Measurements from ENCODE around the gene SLCO3A1.

SLCO3A1 gene

DNA sequence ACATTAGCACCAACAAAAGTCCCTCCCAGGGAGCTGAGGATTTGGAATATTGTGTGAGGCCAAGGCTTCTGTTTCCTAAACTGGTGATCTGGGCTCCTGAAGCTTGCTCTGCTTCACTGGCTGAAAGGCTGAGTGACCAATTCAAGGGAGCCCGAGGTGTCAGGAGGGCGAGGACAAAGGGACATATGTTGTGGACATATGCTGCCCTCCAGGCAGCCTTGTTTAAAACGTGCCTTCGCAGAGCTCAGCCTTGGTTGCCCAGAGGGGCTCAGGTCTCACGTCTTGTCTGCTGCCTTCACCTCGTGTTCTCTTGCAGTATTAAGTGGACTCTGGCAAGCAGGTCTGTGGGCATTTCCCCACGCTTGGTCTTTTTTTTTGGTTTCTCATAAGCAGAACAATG lies 7.0 kb downstream of the SLCO3A1 start:
- no peak for DNase-seq (ENCODE audit: low read depth in 4 of 4, low spot score in 1 of 4)

DNA sequence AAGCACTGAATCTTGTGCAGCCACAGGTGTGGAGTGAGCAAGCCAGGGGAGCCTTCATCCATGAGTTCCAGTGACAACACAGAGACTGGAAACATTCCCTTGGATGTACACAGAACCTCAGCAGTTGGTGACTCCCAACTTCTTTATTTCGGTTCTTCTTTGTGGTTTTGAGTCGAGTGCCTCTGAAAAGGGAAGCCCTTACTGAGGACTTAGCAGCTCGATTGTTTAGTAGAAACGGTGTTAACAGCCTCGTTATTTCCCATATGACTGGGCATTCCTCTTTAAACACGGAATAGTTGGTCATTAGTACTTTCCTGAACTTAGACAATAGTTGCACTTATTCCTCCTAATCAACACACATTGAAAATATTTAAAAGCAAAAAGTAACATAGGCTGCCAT lies 7.7 kb downstream of the SLCO3A1 start:
- no peak for DNase-seq (ENCODE audit: low read depth in 4 of 4, low spot score in 1 of 4)

DNA sequence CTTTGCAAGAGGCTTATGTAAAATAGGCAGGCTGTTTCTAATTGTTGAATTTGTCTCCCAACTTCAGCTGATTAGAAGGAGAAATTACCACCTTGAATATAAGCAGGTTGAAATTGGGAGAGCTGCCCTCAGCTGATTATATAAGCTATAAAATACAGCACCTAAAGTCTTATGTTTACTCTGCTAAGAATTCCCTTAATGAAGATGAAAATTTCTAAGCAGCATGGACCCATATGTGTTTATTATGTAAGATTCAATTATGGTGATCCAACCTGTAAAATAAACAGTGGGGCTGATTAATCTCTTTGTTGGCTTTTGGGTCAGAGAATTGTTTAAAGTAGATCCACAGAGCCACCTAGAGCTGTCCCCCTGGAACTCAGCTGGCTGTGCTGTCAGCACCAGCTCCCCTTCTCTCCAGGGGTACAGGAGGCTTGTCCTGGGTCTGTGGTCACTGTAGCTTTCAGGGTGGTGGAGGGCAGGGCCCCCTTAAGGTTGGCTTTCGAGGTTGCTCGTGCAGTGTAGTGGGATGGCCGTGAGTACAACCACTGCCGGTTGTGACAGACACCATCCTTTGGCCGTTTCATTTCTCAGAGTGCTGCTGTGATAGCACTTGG lies 9.5 kb downstream of the SLCO3A1 start:
- DNase-seq (ENCODE audit: low read depth in 4 of 4, low spot score in 1 of 4) = no peak

DNA sequence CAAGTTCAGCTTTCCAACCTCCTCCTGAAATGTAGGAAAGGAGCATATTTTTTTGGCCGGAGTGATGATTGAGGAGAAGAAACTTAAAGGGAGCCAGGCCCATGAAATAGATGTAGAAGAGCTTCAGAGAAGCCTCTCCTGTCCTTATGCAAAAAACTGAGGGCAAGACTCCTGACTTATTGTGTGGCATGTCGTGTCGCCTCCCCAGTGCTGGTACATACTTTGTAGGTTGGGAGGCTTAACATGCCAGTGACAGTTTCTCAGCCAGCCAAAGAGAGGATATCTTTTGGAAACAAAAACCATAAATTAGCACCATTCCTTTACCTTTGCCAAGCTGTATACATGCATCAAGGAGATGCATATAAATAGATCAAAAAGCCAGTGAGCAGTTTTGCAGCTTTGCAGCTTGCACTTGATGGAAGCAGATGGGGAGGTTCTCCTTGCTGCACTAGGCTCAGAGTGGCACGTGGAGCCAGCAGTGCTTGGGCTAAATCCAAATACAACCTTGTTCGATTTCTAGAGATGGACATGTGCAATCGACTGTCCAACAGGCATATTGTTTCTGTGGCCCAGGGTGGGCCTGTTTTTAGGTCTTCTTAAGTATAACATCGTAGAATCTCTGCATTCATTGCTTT lies 10.2 kb downstream of the SLCO3A1 start:
- DNase-seq (ENCODE audit: low read depth in 4 of 4, low spot score in 1 of 4) = no peak

DNA sequence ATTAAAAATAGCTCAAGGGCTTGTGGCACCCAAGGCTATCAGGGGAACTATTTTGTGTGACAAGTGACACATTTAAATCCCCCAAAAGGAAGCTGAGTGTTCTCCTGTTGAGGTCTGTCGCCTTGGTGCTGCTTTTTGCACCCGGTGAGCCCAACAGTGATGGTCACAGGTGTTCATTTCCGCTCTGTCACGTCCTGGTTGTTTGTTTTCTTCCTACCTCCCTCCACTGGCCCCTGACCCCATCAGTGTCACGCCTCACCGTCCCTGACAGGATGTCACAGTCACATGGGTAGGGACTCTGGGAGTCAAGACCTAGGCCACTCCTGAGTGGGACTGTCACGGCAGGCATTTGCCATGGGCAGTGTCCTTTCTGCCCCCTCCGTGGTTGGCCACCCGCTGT lies 11.2 kb downstream of the SLCO3A1 start:
- no peak for DNase-seq (ENCODE audit: low read depth in 4 of 4, low spot score in 1 of 4)

DNA sequence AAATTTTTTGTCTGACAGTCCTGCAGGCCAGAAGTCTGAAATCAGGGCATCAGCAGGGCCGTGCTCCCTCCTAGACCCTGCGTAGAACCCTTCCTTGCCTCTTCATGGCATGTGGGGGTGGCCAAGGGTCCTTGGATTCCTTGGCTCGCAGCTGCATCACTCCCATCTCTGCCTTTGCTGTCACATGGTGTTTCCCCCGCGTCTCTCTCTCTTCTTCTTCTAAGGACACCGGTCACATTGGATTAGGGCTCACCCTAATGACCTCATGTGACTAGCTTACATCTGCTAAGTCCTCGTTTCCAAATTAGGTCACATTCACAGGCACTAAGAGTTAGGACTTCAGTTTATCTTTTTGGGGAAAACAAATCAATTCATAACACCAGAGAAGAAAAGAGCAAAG lies 12.0 kb downstream of the SLCO3A1 start:
- no peak for DNase-seq (ENCODE audit: low read depth in 4 of 4, low spot score in 1 of 4)

DNA sequence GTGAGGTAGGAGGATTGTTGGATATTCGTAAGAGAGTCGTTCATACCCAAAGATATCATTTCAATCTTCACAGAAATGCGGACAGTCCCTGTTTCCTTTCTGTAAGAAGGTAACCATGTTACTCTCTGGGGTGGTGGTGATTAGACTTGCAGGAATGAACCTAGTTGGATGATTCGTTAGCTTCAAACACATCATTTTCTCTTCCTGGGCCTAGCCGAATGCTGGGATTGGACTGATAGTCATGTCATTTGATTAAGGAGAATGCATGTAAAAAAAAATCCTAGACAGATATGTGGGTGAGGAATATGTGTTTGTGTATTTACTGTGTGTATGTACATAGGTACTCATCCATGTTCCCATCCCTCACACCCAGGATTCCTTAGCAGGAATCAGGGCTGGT lies 12.4 kb downstream of the SLCO3A1 start:
- DNase-seq (ENCODE audit: low read depth in 4 of 4, low spot score in 1 of 4) = no peak

DNA sequence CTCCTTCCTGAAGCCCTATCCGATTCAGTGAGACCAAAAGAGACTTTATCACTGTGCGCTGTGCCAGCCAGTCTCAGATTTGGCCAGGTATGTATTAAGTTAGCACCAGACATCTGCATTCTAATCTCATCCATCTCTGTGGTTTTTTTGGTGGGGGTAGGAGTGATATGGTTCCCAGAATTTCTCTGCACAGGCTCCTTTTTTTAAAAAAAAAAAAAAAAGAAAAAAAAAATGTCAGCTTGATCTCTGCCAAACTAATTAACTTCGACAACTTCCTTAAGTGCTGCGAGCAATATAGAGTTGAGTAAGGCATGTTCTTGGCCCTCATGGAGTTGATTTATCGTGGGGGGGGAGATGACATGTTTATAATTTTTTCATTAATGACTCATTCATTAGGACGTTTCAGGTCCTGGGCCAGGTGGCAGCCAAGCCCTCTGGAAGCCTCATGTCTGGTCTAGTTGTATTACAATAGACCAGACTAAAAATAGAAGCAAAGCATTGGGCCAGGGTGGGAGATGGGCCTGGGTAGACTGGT lies 12.9 kb downstream of the SLCO3A1 start:
- no peak for DNase-seq (ENCODE audit: low read depth in 4 of 4, low spot score in 1 of 4)

DNA sequence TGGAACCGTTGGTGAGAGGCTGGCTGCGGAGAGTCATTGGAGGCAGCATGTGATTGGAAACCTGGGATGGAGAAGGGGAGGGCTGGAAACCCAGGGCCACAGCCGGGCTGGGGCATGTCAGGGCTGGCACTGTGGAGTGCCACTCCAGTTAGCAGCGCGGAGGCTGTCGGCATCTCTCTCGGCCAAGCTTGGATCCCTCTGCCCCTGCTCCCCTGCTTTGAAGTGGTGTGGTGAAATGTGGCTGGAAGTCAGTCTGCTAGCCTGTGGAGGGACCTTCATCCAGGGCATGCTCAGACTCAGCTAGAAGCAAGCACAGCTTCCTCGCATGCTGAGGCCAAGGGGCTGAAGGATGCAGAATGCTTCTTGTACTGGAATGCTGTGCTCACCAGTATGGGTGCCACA lies 13.5 kb downstream of the SLCO3A1 start:
- DNase-seq (ENCODE audit: low read depth in 4 of 4, low spot score in 1 of 4) = no peak

DNA sequence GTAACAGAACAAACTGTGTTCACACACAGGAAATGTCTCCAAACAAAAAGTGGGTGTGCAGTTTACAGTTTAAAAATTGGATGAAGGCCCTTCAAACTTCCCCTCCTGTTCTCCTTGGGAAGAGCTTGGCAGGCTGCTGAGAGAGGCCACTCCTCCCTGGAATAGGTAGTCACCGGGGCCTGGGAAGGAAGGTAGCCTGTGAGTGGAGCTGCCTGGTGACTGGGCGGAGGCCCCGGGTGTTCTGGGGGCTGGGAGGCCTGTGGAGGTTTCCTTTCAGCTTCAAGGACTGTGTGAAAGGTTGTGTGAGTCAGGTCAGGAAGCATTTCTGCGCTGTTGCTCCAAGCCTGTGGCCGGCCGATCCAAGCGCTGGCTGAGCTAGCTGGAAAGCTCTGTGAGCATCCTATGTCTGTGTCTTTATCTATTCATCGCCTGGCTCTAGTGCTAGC lies 14.1 kb downstream of the SLCO3A1 start:
- no peak for DNase-seq (ENCODE audit: low read depth in 4 of 4, low spot score in 1 of 4)

DNA sequence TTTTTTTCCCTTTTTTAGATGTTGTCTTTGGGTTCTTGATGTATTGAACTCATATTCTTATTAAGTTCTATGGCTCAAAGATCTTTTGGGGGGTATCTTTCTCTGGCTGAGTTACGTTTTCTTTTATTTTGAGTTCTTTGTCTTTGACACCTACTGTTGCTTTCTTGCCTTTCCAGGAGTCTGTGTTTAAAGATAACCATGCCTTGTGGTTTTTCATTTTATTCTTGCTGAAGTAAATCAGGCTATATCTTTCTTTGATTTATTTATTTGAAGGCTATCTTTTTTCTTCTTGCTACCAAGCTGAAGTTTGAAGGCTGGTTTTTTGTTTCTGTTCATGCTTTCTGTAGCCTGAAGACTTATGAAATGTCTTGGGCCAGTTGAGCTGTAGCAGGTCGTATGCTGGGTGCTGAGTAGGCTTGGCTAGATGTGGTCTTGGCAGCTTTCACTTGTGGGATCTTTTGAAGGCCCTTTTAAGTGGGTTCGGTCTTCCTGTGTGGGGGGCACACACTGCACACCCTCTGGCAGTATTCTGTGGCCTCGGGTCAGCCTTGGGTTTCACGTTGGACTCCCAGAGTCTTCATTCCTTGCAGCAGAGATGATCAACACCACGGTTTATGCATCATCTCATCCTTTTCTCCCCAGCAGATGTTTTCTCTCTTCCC lies 17.5 kb downstream of the SLCO3A1 start:
- DNase-seq (ENCODE audit: low read depth in 4 of 4, low spot score in 1 of 4) = no peak

DNA sequence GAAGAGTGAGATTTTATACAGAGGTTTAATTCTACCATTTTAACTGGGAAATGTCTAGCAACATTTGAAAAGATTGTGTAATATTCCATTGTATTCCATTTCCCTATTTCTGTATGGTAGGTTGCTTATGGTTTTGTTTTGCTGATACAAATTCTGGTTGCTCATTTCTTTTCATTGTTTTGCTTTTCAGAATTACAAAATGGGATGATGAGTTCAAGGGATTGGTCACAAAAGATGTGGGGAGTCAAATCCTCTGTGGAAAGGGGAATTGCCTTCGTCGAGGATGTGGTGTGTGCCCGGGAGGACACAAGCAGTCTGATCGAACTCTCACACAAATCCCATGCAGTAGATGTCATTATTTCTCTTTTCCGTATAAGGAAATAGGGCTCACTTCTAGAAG lies 18.3 kb downstream of the SLCO3A1 start:
- DNase-seq (ENCODE audit: low read depth in 4 of 4, low spot score in 1 of 4) = no peak

DNA sequence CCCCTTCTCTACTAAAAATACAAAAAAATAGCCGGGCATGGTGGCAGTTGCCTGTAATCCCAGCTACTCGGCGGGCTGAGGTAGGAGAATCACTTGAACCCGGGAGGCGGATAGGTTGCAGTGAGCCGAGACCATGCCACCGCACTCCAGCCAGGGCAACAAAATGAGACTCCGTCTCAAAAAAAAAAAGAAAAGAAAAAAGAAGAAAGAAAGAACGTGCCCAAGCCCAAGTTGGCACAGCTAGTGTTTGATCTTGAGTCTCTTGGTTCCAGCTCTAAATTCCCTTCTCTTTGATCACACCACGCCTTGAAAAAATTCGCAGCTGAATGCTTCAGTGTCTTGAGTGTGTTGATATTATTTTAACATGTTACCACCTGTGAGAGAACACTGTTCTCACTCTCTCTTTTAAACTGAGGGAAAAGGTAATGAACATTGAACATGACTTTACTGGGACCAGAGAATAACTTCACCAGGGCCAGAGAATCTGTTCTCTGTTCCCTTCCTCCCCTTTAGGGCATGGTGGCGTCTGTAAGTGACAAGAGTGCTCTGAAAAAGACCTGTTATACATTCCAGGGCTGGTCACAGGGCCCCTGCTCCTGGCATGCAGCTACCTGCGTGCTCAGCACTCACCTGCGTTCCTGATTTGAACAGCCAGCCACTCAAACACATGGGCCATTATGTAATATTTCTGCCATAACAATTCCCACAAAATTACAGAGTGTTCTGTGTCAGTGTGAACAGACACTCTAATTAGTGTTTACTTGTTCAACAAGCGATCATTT lies 19.0 kb downstream of the SLCO3A1 start:
- no peak for DNase-seq (ENCODE audit: low read depth in 4 of 4, low spot score in 1 of 4)

DNA sequence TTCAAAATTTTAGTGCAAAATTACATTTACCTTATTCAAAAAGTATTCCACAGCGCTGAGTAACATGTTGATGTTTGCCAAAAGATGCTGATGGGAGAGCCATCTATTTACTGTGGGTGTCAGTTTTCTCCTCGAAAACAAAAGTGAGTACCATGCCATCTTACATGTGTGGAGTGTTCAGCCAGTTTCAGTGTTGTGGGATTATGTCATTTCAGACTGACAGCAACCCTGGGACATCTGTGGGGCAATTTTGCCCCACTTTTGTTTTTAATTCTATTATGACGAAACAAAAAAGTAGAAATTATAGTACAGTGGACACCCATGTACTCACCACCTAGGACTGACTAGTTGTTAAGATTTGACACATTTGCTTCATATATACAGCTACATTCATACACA lies 19.6 kb downstream of the SLCO3A1 start:
- no peak for DNase-seq (ENCODE audit: low read depth in 4 of 4, low spot score in 1 of 4)

DNA sequence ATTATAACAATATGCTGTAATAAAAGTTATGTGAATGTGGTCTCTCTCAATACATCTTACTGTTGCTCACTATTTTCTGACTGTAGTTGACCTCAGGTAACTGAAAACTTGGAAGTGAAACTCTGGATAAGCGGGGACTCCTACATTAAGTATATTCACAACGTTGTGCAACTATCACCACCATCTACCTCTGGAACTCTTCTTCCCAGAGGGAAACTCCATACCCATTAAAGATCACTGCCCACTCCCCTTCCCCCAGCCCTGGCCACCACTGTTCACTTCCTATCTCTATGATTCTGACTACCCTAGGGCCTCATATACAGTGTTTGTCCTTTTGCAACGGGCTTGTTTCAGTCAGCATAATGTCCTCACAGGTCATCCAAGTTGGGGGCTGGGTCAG lies 20.7 kb downstream of the SLCO3A1 start:
- no peak for DNase-seq (ENCODE audit: low read depth in 4 of 4, low spot score in 1 of 4)

DNA sequence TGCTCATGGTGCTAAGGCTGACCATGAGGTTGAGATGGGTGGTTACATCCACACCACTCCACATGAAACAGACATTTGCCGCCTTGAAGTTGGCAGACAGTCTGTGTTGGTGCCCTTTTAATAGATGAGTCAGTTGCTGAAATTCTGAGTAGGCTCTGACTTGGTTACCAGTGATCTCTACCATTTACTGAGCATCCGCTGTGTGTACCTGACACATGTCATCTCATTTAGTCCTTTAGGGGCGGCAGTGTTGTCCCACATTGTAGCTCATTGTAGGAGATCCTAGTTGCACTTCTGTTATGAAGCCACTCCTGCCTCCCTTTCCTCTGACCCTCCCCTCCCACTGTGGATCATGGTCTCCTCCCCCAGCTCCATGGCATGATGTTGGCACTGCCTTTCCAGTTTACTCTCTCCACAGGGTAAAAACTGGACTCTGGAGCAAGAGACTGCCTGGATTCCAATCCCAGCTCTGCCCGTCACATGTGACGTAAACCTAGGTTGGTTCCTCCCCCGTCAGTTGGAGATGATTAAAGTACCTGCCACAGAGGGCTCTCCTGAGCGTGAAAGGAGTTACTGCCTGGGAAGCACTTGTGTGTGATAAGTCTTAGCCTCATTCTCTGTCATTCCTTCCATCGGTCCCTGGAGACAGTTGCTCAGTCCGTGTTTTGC lies 21.6 kb downstream of the SLCO3A1 start:
- no peak for DNase-seq (ENCODE audit: low read depth in 4 of 4, low spot score in 1 of 4)

DNA sequence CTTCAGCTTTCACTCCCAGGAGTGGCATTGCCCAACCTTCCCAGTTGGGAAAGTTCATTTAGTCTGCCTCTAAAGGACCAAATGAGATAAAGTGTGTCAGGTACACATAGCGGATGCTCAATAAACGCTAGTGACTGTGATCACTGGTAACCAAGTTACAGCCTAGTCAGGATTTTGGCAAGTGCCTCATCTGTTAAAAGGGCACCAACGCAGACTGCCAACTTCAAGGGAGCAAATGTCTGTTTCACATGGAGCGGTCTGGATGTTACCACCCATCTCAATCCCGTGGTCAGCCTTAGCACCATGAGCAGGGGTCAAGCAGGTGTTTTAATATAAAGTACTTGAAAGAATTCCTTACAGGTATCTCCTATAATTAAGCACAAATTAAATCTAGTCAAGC lies 22.7 kb downstream of the SLCO3A1 start:
- no peak for DNase-seq (ENCODE audit: low read depth in 4 of 4, low spot score in 1 of 4)

DNA sequence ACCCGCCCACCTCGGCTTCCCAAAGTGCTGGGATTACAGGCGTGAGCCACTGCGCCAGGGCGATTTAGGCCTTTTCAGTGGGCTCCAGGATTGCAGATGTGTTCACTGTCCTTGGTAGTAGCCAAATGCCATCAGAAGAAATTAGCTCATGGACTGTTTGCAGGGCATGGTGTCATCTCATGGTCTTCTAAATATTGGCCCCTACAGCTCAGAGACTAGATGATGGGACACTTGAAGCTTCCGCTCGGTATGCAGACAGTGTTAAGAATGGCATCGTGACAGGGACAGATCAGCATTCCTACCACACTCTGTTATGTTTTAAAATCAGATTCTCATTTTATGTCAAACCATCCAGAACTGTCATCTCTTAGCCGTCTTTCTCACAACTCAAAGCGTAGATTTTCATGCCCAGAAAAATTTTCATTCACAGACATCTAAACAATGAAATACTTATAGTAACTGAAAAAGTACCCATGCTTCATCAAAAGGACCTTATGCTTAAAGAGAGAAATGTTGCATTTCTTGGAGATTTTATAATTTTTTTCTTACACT lies 24.9 kb downstream of the SLCO3A1 start:
- DNase-seq (ENCODE audit: low read depth in 4 of 4, low spot score in 1 of 4) = no peak

DNA sequence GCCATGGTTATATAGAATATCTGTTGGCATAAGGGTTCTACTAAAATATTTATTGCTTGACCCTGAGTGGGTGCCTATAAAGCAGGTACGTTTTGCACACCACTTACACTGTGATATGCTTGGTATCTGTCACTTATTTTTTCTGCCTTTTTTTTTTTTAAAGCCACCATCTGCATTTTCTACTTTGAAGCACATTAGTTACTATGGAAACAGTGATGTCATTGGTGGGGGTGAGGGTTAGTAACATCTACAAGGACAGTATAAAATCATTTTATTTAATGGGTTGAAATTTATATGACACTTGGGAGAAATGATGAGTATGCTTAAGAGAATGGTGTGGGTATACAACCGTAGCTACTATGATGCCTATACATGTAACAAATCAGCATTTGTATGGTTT lies 25.6 kb downstream of the SLCO3A1 start:
- no peak for DNase-seq (ENCODE audit: low read depth in 4 of 4, low spot score in 1 of 4)

DNA sequence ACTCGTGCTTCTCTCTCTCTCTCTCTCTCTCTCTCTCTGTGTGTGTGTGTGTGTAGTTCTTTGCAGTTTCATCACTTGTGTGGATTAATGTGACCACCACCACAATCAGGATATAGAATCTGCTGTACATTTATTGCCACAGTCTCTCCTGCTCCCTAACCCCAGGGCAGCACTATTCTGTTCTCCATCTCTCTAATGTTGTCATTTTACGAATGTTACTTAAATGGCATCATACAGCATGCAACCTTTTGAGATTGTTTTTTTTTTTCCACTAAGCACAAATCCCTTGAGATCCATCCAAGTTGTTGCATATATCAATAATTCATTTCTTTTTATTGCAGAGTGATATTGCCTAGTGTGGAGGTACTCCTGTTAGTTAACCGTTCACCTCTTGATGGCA lies 26.9 kb downstream of the SLCO3A1 start:
- DNase-seq (ENCODE audit: low read depth in 4 of 4, low spot score in 1 of 4) = no peak

All from stimulated activated CD4-positive, alpha-beta T cell treated with anti-CD3 and anti-CD28 coated beads, Interleukin-1b, Interleukin-23, amount 100 ng/mL, for 24 hours (primary cell).